RPMI7951 (cell line): ENCODE data around the gene ECE2. TPM values are rescaled to one million over a fixed set of nuclear protein-coding genes. Genes with fewer than 3 reads are reported as not detected.
"Not testable (repeated sequence)": the region's sequence is repeated elsewhere in the genome, so short reads cannot be mapped to it uniquely, and the experiment has no call there.

ENCODE experiments used
- DNase-seq: peaks from one replicate; pipeline ENCODE4 v3.0.0-alpha.2; 2012; ENCODE audit warnings: low read depth
- total RNA-seq: library from RNA; depleted of rRNA; stranded (reverse); fragments of >200 nt; shearing (Covaris generic); gene quantifications from 2 replicates; pipeline ENCODE4 v1.2.3, GENCODE V29; 2014

ECE2 gene
- total RNA-seq, 1 experiment from 2014 or later, result not detected

DNA sequence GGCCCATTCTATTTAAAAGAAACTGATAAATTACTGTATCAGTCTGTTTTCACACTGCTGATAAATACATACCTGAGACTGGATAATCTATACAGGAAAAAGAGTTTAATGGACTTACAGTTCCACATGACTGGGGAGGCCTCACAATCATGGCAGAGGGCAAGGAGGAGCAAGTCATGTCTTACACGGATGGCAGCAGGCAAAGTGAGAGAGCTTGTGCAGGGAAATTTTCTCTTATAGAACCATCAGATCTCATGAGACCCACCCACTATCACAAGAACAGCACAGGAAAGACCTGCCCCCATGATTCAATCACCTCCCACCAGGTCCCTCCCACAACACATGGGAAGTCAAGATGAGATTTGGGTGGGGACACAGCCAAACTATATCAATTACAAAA, 8.6 kb upstream of the ECE2 start:
- DNase-seq, result not testable (repeated sequence)

GRCh38 chr3:184272269-184272668, 3.6 kb upstream of the ECE2 start:
- DNase-seq, result no peak

- DNase-seq, result no peak
Measured at GRCh38 chr3:184275381-184275701, 481 bp upstream of the ECE2 start.

DNA sequence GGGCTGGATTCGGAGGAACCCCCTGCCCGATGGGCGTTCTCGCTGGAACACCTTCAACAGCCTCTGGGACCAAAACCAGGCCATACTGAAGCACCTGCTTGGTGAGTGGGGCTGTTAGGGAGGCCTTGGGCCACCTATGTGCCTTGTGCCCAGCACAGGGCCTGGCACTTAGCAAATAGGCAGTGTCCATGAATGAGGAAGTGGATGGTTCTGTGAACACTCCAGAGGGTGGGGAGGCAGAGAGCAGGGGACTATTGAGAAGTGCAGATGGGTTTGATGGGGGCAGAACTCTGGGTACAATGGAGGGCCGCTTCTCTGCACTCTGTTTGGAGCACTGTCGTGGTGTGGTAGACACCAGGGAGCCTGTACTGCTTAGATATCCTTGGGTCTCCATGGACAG, 1.5 kb downstream of the ECE2 start:
- no peak for DNase-seq

GRCh38 chr3:184282941-184283340, 7.1 kb downstream of the ECE2 start:
- DNase-seq, result no peak

GRCh38 chr3:184283681-184284080, 7.9 kb downstream of the ECE2 start:
- DNase-seq, result no peak

GRCh38 chr3:184284696-184285095, 8.9 kb downstream of the ECE2 start:
- peak; percentile 71 for DNase-seq

DNA sequence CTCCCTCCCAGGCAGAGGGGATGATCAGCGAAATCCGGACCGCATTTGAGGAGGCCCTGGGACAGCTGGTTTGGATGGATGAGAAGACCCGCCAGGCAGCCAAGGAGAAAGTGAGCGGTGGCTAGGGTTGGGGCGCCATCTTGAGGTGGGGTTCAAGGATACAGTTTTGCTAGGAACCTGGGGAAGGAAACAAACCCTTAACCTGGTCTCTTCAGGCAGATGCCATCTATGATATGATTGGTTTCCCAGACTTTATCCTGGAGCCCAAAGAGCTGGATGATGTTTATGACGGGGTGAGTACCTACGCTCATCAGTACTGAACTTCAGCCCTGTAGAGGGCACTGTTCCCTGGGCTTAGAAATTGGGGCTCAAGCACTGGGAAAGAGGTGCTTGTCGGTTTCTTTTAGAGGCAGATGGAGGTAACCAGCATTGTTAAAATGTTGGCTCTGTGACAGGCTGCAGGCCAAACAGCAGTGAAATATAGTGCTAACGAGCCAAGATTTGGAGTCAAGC, 13.7 kb downstream of the ECE2 start:
- peak; percentile 47 for DNase-seq

- no peak for DNase-seq
Measured at GRCh38 chr3:184290331-184290730, 14.5 kb downstream of the ECE2 start.

DNA sequence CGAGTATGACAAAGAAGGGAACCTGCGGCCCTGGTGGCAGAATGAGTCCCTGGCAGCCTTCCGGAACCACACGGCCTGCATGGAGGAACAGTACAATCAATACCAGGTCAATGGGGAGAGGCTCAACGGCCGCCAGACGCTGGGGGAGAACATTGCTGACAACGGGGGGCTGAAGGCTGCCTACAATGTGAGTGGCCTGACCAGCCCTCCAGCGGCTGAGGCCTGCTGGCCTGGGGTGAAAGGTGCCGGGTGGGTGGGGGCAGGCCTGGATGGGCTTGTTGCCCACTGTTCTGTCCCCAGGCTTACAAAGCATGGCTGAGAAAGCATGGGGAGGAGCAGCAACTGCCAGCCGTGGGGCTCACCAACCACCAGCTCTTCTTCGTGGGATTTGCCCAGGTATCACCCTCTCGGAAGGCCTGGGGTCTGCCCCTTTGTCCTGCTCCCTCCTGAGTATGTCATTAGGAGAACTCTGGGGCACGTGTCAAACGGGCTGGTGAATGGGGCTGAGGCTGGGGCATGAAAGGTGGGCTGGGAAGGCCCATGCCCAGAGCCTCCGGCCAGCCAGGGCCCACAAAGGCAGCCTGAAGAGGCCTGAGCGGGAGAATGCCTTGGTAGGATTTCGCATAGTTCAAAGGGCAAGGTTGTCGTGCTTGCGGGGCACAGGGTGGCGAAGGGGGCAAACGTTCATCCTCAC, 15.4 kb downstream of the ECE2 start:
- no peak for DNase-seq

- no peak for DNase-seq
Measured at GRCh38 chr3:184291738-184292445, 16.1 kb downstream of the ECE2 start.

DNA sequence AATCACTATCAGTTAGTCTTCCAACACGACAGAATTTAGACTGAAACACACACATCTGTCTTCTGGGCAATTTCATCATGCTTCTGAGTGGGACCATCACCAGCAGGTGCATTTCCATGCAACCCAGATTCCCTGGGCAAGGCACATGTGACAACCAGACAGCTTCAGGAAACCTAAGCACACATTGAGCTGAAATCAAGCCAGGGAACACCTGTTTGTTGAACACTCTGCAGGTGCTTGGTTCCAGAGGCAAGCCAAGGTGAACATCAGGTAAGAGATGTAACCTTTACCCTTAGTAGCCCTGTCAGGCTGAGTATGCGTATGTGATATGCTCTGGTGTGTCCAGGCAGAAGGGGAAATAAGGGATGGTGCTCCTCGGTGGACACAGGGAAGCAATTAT, 19.9 kb downstream of the ECE2 start:
- no peak for DNase-seq

DNA sequence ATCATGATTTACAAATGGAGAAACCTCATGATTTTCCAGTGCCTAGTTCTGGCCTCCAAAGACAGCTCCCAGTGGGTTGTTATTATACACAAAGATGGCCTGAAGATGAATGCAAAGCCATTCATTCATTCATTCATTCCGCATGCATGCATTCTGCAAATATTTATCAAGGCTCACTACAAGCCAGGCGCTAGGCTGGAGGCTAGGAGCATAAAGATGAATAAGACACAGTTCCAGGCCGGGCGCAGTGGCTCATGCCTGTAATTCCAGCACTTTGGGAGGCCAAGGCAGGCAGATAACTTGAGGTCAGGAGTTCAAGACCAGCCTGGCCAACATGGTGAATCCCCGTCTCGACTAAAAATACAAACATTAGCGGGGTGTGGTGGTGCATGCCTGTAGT, 20.8 kb downstream of the ECE2 start:
- DNase-seq, result no peak

- DNase-seq, result peak; percentile 96
Measured at GRCh38 chr3:184298759-184299487, 23.1 kb downstream of the ECE2 start, which contains the start of gene PSMD2. Gene PSMD2 (plus strand): TSS chr3:184299241. CDS start chr3:184299267, 26 bp downstream.

DNA sequence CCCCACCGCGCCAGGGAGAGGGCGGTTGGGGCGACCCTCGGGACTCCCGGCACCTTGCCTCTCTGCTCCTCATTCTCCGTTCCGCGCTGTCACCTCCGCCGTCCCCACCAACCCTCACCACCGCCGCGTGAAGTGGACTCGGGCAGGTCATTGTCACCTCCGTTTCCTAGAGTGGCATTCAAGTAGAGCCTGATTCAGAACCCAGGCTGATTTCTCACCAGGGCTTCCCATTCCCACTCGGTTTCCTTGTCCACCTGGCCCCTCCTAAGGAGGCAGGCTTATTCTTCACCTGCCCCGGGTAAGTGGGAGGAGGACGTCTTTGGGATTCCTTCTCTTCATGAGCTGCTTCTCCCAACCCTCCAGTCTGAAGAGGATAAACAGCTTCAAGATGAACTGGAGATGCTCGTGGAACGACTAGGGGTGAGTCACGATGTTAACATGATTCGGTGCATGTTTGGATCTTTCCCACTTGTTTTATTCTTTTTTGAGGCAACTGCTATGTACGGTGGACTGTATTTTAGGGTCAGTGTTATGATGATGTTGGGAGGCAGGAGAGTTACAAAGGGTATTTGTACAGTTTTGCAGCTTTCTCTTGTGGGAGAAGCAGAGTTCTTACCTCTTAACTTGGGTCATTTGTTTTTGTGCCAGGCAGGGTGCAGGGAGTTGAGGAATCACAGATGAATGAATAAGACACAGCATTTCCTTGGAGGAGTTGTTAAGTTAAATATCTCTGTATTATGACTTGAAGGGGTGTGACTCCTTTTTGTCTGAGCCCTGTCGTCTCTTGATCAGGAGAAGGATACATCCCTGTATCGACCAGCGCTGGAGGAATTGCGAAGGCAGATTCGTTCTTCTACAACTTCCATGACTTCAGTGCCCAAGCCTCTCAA, 23.9 kb downstream of the ECE2 start:
- peak; percentile 51 for DNase-seq

DNA sequence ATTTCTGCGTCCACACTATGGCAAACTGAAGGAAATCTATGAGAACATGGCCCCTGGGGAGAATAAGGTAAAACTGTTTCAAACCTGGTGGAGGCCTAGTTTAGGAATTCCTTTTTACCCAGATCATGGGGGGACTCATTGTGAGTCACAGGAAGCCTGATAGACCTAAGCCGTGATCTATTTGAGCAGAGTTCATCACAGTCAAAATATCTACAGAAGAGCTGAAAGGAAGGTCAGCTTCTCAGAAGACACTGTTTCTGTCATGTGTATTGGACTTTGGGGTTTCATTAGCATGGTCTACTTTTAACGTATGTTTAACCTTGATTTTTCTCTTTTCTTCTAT, 24.5 kb downstream of the ECE2 start:
- DNase-seq, result peak; percentile 73

DNA sequence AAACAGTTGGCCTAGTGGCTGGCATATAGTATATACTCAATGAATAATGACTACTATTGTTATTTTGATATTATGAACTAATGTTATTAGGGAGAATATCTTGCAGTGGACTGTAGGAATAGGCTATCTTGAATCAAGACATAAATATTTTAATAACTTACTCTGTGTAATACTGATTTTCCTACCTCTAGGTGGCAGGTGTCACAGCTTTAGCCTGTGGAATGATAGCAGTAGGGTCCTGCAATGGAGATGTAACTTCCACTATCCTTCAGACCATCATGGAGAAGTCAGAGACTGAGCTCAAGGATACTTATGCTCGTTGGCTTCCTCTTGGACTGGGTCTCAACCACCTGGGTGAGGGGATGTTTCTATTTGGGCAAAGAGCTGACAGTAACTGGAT, 29.8 kb downstream of the ECE2 start:
- DNase-seq, result peak; percentile 27

- DNase-seq, result no peak
Measured at GRCh38 chr3:184306341-184306972, 30.6 kb downstream of the ECE2 start.

GRCh38 chr3:184307915-184308314, 32.1 kb downstream of the ECE2 start:
- no peak for DNase-seq

GRCh38 chr3:184308744-184309143, 32.9 kb downstream of the ECE2 start:
- no peak for DNase-seq

GRCh38 chr3:184311633-184312032, 35.8 kb downstream of the ECE2 start:
- DNase-seq, result no peak
